Mammary epithelial cell (primary cell): ENCODE data around the gene LEPROT.

ENCODE experiments used
- CTCF ChIP-seq, 2 donors: IDR thresholded peaks in 1 of 2; conservative IDR thresholded peaks in 1 of 2; 2 replicates each; pipeline ENCODE4 v1.5.1; 2011 to 2012; ENCODE audit warnings: inconsistent platforms in 2 of 2, low read length in 2 of 2, mild to moderate bottlenecking in 2 of 2, control low read depth in 1 of 2, low read depth in 1 of 2; ENCODE audit not compliant: insufficient read depth in 1 of 2; ENCODE audit errors: extremely low read depth in 1 of 2
- EZH2 ChIP-seq: IDR thresholded peaks from 2 replicates; pipeline ENCODE4 v1.6.1; 2012; ENCODE audit warnings: low read length, inconsistent platforms, borderline replicate concordance

- no peak for TF ChIP-seq CTCF (conservative IDR thresholded peaks at IDR 0.05 in 1 of 2, IDR thresholded peaks at IDR 0.05 in 1 of 2; ENCODE audit: extremely low read depth in 1 of 2, insufficient read depth in 1 of 2, low read depth in 1 of 2, low read length in 2 of 2)
- no peak for TF ChIP-seq EZH2
These were observed at the start of gene LEPROT, which contains the start of gene LEPR for GRCh38 chr1:65420590-65421350.
